ENCODE measurements around the gene XPO6. TPM values are rescaled to one million over a fixed set of nuclear protein-coding genes. Genes with fewer than 3 reads are reported as not detected.

XPO6 gene
- total and polyA plus RNA-seq, 7 donors, result 16.7 to 46.5 (median 26.4) TPM

DNA sequence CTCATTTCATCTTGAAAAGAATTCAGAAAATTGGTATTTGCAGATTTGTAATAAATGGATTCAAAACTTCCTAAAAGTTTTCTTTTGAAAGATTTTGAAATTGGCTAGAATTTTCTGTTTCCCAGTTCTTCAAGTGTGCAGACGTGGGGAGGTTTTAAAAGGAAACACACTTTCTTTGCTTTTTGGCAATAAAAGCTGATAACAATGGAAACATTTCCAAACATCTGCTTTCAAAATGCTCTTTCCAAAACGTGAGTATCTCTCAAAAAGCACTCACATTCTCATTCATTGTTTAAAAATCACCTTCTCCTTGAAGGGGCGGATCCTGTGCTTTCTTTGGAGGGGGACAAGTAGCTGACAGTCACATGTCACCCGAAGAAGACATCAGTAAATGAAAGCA is 139.7 kb downstream of the XPO6 start:
- no peak overlapping the region for H3K4me3 ChIP-seq
- TF ChIP-seq CTCF (IDR thresholded peaks at IDR 0.05), result no peak
- peaks cover 7% of the 10 kb centered on the region for H3K4me1 ChIP-seq
- 53 to 56% (median 54%) methylated on average over 4 of the region's 4 CpGs for WGBS, 3 donors
- no peaks in the 10 kb centered on the region for H3K27me3 ChIP-seq (ENCODE audit: insufficient read depth in 3 of 3, low read length in 2 of 3)
- H3K36me3 ChIP-seq (ENCODE audit: insufficient read depth in 1 of 2, low read depth in 1 of 2), result no peaks in the 10 kb centered on the region
- intact Hi-C loops (cut with DNase I), result loop anchor here (5.0 kb wide), 2 partner anchors 100 to 430 kb away; no protein-coding TSS in a partner anchor
- DNase-seq (no peak), ATAC-seq (no peak)
- H3K27ac ChIP-seq, result no peak overlapping the region
- H3K9me3 ChIP-seq, result no peaks in the 10 kb centered on the region

DNA sequence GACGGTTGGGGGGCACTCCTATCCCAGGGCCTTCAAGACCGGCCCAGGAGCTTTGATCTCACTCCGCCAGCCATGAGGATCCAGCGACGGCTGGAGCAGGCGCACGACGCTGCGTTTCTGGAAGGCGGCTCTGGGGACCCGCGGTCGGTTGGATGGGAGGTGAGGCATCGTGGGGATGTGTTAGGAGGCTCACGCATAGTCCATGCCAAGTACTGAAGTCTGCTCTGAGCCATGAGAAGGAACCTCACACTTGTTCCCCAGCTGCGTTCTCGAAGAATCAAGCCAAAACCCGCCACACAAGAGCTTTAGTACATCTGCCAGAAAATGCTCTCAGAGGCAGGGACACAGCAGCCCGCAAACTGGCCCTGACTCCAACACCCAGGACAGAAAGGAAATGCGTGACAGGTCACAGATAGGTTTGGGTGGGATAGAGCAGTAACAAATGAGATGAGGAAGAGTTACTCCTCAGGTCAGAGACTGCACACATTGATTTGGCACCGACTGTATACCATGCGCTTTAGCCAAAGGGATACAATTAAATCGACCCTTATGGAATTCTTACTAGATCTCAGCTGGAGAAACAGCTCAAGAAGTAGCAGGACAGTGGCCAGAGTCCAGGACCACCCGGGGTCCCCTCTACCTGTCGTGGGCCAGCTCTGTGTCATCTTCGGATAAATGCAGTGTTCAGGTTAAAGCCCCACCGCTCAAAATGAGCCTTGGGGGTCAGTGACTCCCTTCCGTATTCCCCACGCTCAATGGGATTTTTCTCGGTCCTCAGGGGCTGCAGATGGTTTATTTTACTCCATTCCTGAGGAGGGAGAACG is 141.6 kb downstream of the XPO6 start:
- no peaks in the 10 kb centered on the region for H3K9me3 ChIP-seq
- DNase-seq (no peak), ATAC-seq (peak in 2 of 4 donors; percentile 23 to 29)
- H3K27me3 ChIP-seq (ENCODE audit: insufficient read depth in 3 of 3, low read length in 2 of 3), result no peaks in the 10 kb centered on the region
- no peak for TF ChIP-seq CTCF (IDR thresholded peaks at IDR 0.05)
- no peak overlapping the region for H3K4me3 ChIP-seq
- intact Hi-C loops (cut with DNase I), result loop anchor here (5.0 kb wide), 2 partner anchors 98 to 428 kb away; no protein-coding TSS in a partner anchor
- H3K27ac ChIP-seq, result no peak overlapping the region
- peaks cover 7% of the 10 kb centered on the region for H3K4me1 ChIP-seq
- H3K36me3 ChIP-seq (ENCODE audit: insufficient read depth in 1 of 2, low read depth in 1 of 2), result no peaks in the 10 kb centered on the region
- WGBS, 3 donors, result 24 to 32% (median 26%) methylated on average over 31 of the region's 31 CpGs

GRCh38 chr16:28068976-28069375 is 142.8 kb downstream of the XPO6 start:
- no peak overlapping the region for H3K4me3 ChIP-seq
- DNase-seq (no peak), ATAC-seq (no peak)
- H3K27me3 ChIP-seq (ENCODE audit: insufficient read depth in 3 of 3, low read length in 2 of 3), result peaks cover 0 to 2% (median 0%) of the 10 kb centered on the region in 3 donors
- WGBS, 3 donors, result 81 to 84% (median 82%) methylated on average over 7 of the region's 7 CpGs
- peaks cover 7% of the 10 kb centered on the region for H3K4me1 ChIP-seq
- TF ChIP-seq CTCF (IDR thresholded peaks at IDR 0.05), result no peak
- intact Hi-C loops (cut with DNase I), result no loop called here
- no peaks in the 10 kb centered on the region for H3K36me3 ChIP-seq (ENCODE audit: insufficient read depth in 1 of 2, low read depth in 1 of 2)
- no peak overlapping the region for H3K27ac ChIP-seq
- H3K9me3 ChIP-seq, result no peaks in the 10 kb centered on the region

GRCh38 chr16:28067604-28068379 is 144.0 kb downstream of the XPO6 start:
- TF ChIP-seq CTCF (IDR thresholded peaks at IDR 0.05), result no peak
- DNase-seq (no peak), ATAC-seq (peak; percentile 41 to 76 (median 51))
- no peak overlapping the region for H3K4me3 ChIP-seq
- H3K27me3 ChIP-seq (ENCODE audit: insufficient read depth in 3 of 3, low read length in 2 of 3), result peaks cover 0 to 8% (median 0%) of the 10 kb centered on the region in 3 donors
- no peaks in the 10 kb centered on the region for H3K9me3 ChIP-seq
- H3K36me3 ChIP-seq (ENCODE audit: insufficient read depth in 1 of 2, low read depth in 1 of 2), result no peaks in the 10 kb centered on the region
- no peak overlapping the region for H3K27ac ChIP-seq
- WGBS, 3 donors, result 24 to 33% (median 30%) methylated on average over 14 of the region's 14 CpGs
- intact Hi-C loops (cut with DNase I), result no loop called here
- H3K4me1 ChIP-seq, result peaks cover 7% of the 10 kb centered on the region

Data from psoas muscle (tissue), 8 donors.